ENCODE results near the gene CLCNKA.
A peak's percentile ranks its signal among the peaks of the same experiment; 100 is the strongest.
"Not testable (repeated sequence)": the region's sequence is repeated elsewhere in the genome, so short reads cannot be mapped to it uniquely, and the experiment has no call there.

Gene CLCNKA

GRCh38 chr1:16018749-16019643, 2.8 kb upstream of the CLCNKA start:
- DNase-seq: no peak

- DNase-seq: no peak
Measured at GRCh38 chr1:16019644-16020277, 2.1 kb upstream of the CLCNKA start.

- DNase-seq: no peak
Measured at GRCh38 chr1:16020325-16020724, 1.5 kb upstream of the CLCNKA start.

- DNase-seq: not testable (repeated sequence)
Measured at GRCh38 chr1:16020878-16021277, 958 bp upstream of the CLCNKA start.

- no peak for DNase-seq
Measured at GRCh38 chr1:16022393-16022792, 557 bp downstream of the CLCNKA start.

- DNase-seq: no peak
Measured at GRCh38 chr1:16023050-16023653, 1.3 kb downstream of the CLCNKA start.

GRCh38 chr1:16026302-16026701, 4.5 kb downstream of the CLCNKA start:
- DNase-seq: not testable (repeated sequence)

- DNase-seq: no peak
Measured at GRCh38 chr1:16026723-16027484, 5.1 kb downstream of the CLCNKA start.

- DNase-seq: no peak
Measured at GRCh38 chr1:16028237-16029002, 6.6 kb downstream of the CLCNKA start.

GRCh38 chr1:16029003-16029268, 7.1 kb downstream of the CLCNKA start:
- not testable (repeated sequence) for DNase-seq

- no peak for DNase-seq
Measured at GRCh38 chr1:16029288-16029687, 7.5 kb downstream of the CLCNKA start.

- no peak for DNase-seq
Measured at GRCh38 chr1:16031551-16031950, 9.7 kb downstream of the CLCNKA start.

GRCh38 chr1:16032388-16033102, 10.7 kb downstream of the CLCNKA start:
- DNase-seq: peak; percentile 58 to 70

GRCh38 chr1:16033103-16033632, 11.3 kb downstream of the CLCNKA start:
- not testable (repeated sequence) for DNase-seq

- DNase-seq: not testable (repeated sequence)
Measured at GRCh38 chr1:16036461-16036860, 14.6 kb downstream of the CLCNKA start.

- DNase-seq: no peak
Measured at GRCh38 chr1:16038620-16038912, 16.7 kb downstream of the CLCNKA start.

GRCh38 chr1:16039871-16040270, 18.0 kb downstream of the CLCNKA start:
- DNase-seq: not testable (repeated sequence)

GRCh38 chr1:16041200-16041599, 19.4 kb downstream of the CLCNKA start:
- no peak for DNase-seq

GRCh38 chr1:16042096-16042495, 20.3 kb downstream of the CLCNKA start:
- DNase-seq: no peak

- DNase-seq: not testable (repeated sequence)
Measured at GRCh38 chr1:16042654-16043053, 20.8 kb downstream of the CLCNKA start.

- DNase-seq: no peak
Measured at GRCh38 chr1:16043521-16043920, 21.7 kb downstream of the CLCNKA start, which contains the start of gene CLCNKB. TSS of gene CLCNKB (plus strand) at chr1:16043782. CDS start at chr1:16044493, 711 bp downstream.

- no peak for DNase-seq
Measured at GRCh38 chr1:16043950-16044349, 22.1 kb downstream of the CLCNKA start.

Data from SW 1271 (cell line).